ENCODE results near the gene ZBTB46. TPM values are rescaled to one million over a fixed set of nuclear protein-coding genes. Genes with fewer than 3 reads are reported as not detected.
A peak's percentile ranks its signal among the peaks of the same experiment; 100 is the strongest.

The ZBTB46 gene
- total RNA-seq, 1 donor from 2014 or later: 42.1 TPM

- TF ChIP-seq CTCF (IDR thresholded peaks at IDR 0.05; ENCODE audit: unreplicated experiment): no peak
- peaks cover 35% of the 10 kb centered on the region for H3K36me3 Mint-ChIP-seq (ENCODE audit: low read depth, unreplicated experiment)
- no peak overlapping the region for H3K4me3 Mint-ChIP-seq (ENCODE audit: unreplicated experiment)
- no peak for DNase-seq (ENCODE audit: low spot score)
- H3K4me1 Mint-ChIP-seq (ENCODE audit: unreplicated experiment): no peaks in the 10 kb centered on the region
- H3K9me3 Mint-ChIP-seq (ENCODE audit: unreplicated experiment): no peaks in the 10 kb centered on the region
- H3K27ac Mint-ChIP-seq (ENCODE audit: unreplicated experiment): no peak overlapping the region
- peaks cover 2% of the 10 kb centered on the region for H3K27me3 Mint-ChIP-seq (ENCODE audit: unreplicated experiment)
Measured at GRCh38 chr20:63718996-63719395, 112.1 kb downstream of the ZBTB46 start.

GRCh38 chr20:63714858-63715257, 116.2 kb downstream of the ZBTB46 start:
- Mint-ChIP-seq H3K9me3 (ENCODE audit: unreplicated experiment) (no peaks in the 10 kb centered on the region), H3K4me1 (ENCODE audit: unreplicated experiment) (peaks cover 2% of the 10 kb centered on the region), H3K27ac (ENCODE audit: unreplicated experiment) (no peak overlapping the region), H3K36me3 (ENCODE audit: low read depth, unreplicated experiment) (peaks cover 43% of the 10 kb centered on the region), H3K4me3 (ENCODE audit: unreplicated experiment) (no peak overlapping the region), H3K27me3 (ENCODE audit: unreplicated experiment) (peaks cover 2% of the 10 kb centered on the region)
- no peak for TF ChIP-seq CTCF (IDR thresholded peaks at IDR 0.05; ENCODE audit: unreplicated experiment)
- DNase-seq (ENCODE audit: low spot score): no peak

- DNase-seq (ENCODE audit: low spot score): no peak
- peaks cover 3% of the 10 kb centered on the region for H3K27me3 Mint-ChIP-seq (ENCODE audit: unreplicated experiment)
- H3K4me1 Mint-ChIP-seq (ENCODE audit: unreplicated experiment): peaks cover 8% of the 10 kb centered on the region
- H3K4me3 Mint-ChIP-seq (ENCODE audit: unreplicated experiment): no peak overlapping the region
- H3K9me3 Mint-ChIP-seq (ENCODE audit: unreplicated experiment): no peaks in the 10 kb centered on the region
- peaks cover 33% of the 10 kb centered on the region for H3K36me3 Mint-ChIP-seq (ENCODE audit: low read depth, unreplicated experiment)
- H3K27ac Mint-ChIP-seq (ENCODE audit: unreplicated experiment): no peak overlapping the region
- no peak for TF ChIP-seq CTCF (IDR thresholded peaks at IDR 0.05; ENCODE audit: unreplicated experiment)
Measured at GRCh38 chr20:63712191-63712590, 118.9 kb downstream of the ZBTB46 start.

GRCh38 chr20:63711085-63711645, 119.9 kb downstream of the ZBTB46 start:
- H3K9me3 Mint-ChIP-seq (ENCODE audit: unreplicated experiment): no peaks in the 10 kb centered on the region
- peak overlapping the region; percentile 77 for H3K4me3 Mint-ChIP-seq (ENCODE audit: unreplicated experiment)

More at GRCh38 chr20:63711085-63711645, 119.9 kb downstream of the ZBTB46 start:
- no peak overlapping the region for H3K27ac Mint-ChIP-seq (ENCODE audit: unreplicated experiment)
- H3K36me3 Mint-ChIP-seq (ENCODE audit: low read depth, unreplicated experiment): peaks cover 39% of the 10 kb centered on the region
- H3K27me3 Mint-ChIP-seq (ENCODE audit: unreplicated experiment): peaks cover 7% of the 10 kb centered on the region
- peaks cover 15% of the 10 kb centered on the region for H3K4me1 Mint-ChIP-seq (ENCODE audit: unreplicated experiment)
- DNase-seq (ENCODE audit: low spot score): no peak
- no peak for TF ChIP-seq CTCF (IDR thresholded peaks at IDR 0.05; ENCODE audit: unreplicated experiment)

All from endothelial cell (in vitro differentiated cells).